ENCODE data around the gene POC1A.

Gene POC1A

GRCh38 chr3:52119099-52119498, 35.1 kb downstream of the POC1A start:
- H3K4me2 ChIP-seq = no peak overlapping the region
- H3K27me3 ChIP-seq (ENCODE audit: insufficient read depth, low read depth) = no peaks in the 10 kb centered on the region
- no peak overlapping the region for H2AFZ ChIP-seq (ENCODE audit: low read depth)
- H3K4me1 ChIP-seq (ENCODE audit: low read depth, poor library complexity, severe bottlenecking) = no peaks in the 10 kb centered on the region
- no peaks in the 10 kb centered on the region for H3K79me2 ChIP-seq (ENCODE audit: insufficient read depth, low read depth)
- H4K20me1 ChIP-seq (ENCODE audit: insufficient read depth) = no peaks in the 10 kb centered on the region
- no peak overlapping the region for H3K27ac ChIP-seq
- no peak overlapping the region for H3K9ac ChIP-seq
- TF ChIP-seq, protein P1, sequence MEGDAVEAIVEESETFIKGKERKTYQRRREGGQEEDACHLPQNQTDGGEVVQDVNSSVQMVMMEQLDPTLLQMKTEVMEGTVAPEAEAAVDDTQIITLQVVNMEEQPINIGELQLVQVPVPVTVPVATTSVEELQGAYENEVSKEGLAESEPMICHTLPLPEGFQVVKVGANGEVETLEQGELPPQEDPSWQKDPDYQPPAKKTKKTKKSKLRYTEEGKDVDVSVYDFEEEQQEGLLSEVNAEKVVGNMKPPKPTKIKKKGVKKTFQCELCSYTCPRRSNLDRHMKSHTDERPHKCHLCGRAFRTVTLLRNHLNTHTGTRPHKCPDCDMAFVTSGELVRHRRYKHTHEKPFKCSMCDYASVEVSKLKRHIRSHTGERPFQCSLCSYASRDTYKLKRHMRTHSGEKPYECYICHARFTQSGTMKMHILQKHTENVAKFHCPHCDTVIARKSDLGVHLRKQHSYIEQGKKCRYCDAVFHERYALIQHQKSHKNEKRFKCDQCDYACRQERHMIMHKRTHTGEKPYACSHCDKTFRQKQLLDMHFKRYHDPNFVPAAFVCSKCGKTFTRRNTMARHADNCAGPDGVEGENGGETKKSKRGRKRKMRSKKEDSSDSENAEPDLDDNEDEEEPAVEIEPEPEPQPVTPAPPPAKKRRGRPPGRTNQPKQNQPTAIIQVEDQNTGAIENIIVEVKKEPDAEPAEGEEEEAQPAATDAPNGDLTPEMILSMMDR (conservative IDR thresholded peaks at IDR 0.05; ENCODE audit: low read depth, low read length) = no peak
- no peaks in the 10 kb centered on the region for H3K36me3 ChIP-seq (ENCODE audit: insufficient read depth)
- H3K4me3 ChIP-seq (IDR thresholded peaks at IDR 0.05; ENCODE audit: insufficient read depth, low read depth, low read length) = no peak overlapping the region

DNA sequence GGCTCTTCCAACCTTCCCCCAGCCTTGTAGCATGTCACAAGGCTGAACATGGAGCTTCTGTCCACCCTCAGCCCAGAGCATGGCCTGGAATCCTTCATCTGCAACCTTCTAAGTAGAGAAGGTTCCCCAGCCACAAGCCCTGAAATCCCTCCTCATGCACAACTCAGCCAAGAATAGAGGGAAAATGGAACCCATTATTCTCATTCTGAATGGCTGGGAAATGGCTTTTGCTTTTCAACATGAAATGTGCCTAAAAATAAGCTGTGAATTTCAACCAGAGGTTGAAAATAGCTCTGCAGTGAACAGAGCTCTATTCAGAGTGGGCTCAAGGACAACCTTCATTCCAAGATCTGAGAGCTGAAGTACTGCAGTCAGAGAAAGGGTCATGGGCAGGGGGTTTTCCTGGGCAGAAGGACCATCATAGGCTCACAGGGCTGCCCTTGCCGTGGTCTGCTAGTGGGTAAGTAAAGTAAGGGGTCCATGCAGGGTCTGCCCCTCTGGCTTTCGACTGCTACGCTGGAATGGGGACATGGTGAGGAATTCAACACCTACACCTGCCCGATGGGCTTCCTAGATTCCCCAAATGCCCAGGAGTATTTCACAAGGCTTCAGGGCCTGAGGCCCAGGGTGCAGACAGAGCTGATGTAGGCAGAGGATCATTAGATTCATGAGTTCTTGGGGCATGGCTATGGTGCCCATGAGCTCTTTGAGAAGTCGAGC, 35.9 kb downstream of the POC1A start:
- no peak overlapping the region for H3K27ac ChIP-seq
- no peaks in the 10 kb centered on the region for H4K20me1 ChIP-seq (ENCODE audit: insufficient read depth)
- H3K4me3 ChIP-seq (IDR thresholded peaks at IDR 0.05; ENCODE audit: insufficient read depth, low read depth, low read length) = no peak overlapping the region
- H3K27me3 ChIP-seq (ENCODE audit: insufficient read depth, low read depth) = no peaks in the 10 kb centered on the region
- H3K4me2 ChIP-seq = no peak overlapping the region
- no peaks in the 10 kb centered on the region for H3K4me1 ChIP-seq (ENCODE audit: low read depth, poor library complexity, severe bottlenecking)
- H2AFZ ChIP-seq (ENCODE audit: low read depth) = no peak overlapping the region
- no peaks in the 10 kb centered on the region for H3K36me3 ChIP-seq (ENCODE audit: insufficient read depth)
- H3K79me2 ChIP-seq (ENCODE audit: insufficient read depth, low read depth) = no peaks in the 10 kb centered on the region
- TF ChIP-seq, protein P1 (conservative IDR thresholded peaks at IDR 0.05; ENCODE audit: low read depth, low read length) = no peak
- H3K9ac ChIP-seq = no peak overlapping the region

DNA sequence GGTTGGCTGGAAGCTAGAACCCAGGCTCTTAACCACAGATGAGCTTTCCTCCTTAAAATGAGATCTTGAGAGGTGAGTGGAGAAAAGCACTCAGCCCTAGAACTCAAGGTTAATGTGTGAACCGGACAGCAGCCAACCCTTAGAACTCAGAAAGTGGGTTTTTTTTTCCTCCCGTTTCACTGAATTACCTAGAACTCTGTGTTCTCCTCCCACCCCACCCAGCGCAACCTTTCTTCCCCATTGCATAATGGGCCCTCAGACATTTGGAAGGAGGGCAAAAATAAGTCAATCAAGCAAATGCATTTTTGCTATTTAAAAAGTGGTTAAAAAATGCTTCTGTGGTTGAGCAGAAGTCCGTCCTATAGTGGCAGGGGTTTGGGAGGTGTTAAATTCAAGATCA, 36.7 kb downstream of the POC1A start:
- H3K36me3 ChIP-seq (ENCODE audit: insufficient read depth) = no peaks in the 10 kb centered on the region

GRCh38 chr3:52112056-52112455, 42.2 kb downstream of the POC1A start:
- TF ChIP-seq, protein P1 (conservative IDR thresholded peaks at IDR 0.05; ENCODE audit: low read depth, low read length) = no peak
- H3K9ac ChIP-seq = no peak overlapping the region
- no peaks in the 10 kb centered on the region for H3K4me1 ChIP-seq (ENCODE audit: low read depth, poor library complexity, severe bottlenecking)
- H3K4me2 ChIP-seq = no peak overlapping the region
- H3K79me2 ChIP-seq (ENCODE audit: insufficient read depth, low read depth) = no peaks in the 10 kb centered on the region
- H4K20me1 ChIP-seq (ENCODE audit: insufficient read depth) = no peaks in the 10 kb centered on the region
- no peak overlapping the region for H3K27ac ChIP-seq
- no peaks in the 10 kb centered on the region for H3K27me3 ChIP-seq (ENCODE audit: insufficient read depth, low read depth)
- H3K4me3 ChIP-seq (IDR thresholded peaks at IDR 0.05; ENCODE audit: insufficient read depth, low read depth, low read length) = no peak overlapping the region
- H2AFZ ChIP-seq (ENCODE audit: low read depth) = no peak overlapping the region
- H3K36me3 ChIP-seq (ENCODE audit: insufficient read depth) = no peaks in the 10 kb centered on the region

More for the DNA sequence above, 36.7 kb downstream of the POC1A start:
- no peaks in the 10 kb centered on the region for H3K4me1 ChIP-seq (ENCODE audit: low read depth, poor library complexity, severe bottlenecking)
- no peak overlapping the region for H3K4me3 ChIP-seq (IDR thresholded peaks at IDR 0.05; ENCODE audit: insufficient read depth, low read depth, low read length)
- no peaks in the 10 kb centered on the region for H4K20me1 ChIP-seq (ENCODE audit: insufficient read depth)
- no peaks in the 10 kb centered on the region for H3K79me2 ChIP-seq (ENCODE audit: insufficient read depth, low read depth)
- no peak overlapping the region for H2AFZ ChIP-seq (ENCODE audit: low read depth)
- H3K9ac ChIP-seq = no peak overlapping the region
- H3K27ac ChIP-seq = no peak overlapping the region
- H3K27me3 ChIP-seq (ENCODE audit: insufficient read depth, low read depth) = no peaks in the 10 kb centered on the region
- no peak overlapping the region for H3K4me2 ChIP-seq
- TF ChIP-seq, protein P1 (conservative IDR thresholded peaks at IDR 0.05; ENCODE audit: low read depth, low read length) = no peak

Measured in KMS-11 (cell line).